GM18868 (cell line): ENCODE data around the gene HLA-G.
"Not testable (repeated sequence)": the region's sequence is repeated elsewhere in the genome, so short reads cannot be mapped to it uniquely, and the experiment has no call there.

Experiments used
- ATAC-seq: cut with Tn5 transposase; IDR thresholded peaks from one replicate; pipeline ENCODE4 v1.9.1; 2021; ENCODE audit warnings: mild to moderate bottlenecking, moderate library complexity; ENCODE audit not compliant: unreplicated experiment

HLA-G gene

DNA sequence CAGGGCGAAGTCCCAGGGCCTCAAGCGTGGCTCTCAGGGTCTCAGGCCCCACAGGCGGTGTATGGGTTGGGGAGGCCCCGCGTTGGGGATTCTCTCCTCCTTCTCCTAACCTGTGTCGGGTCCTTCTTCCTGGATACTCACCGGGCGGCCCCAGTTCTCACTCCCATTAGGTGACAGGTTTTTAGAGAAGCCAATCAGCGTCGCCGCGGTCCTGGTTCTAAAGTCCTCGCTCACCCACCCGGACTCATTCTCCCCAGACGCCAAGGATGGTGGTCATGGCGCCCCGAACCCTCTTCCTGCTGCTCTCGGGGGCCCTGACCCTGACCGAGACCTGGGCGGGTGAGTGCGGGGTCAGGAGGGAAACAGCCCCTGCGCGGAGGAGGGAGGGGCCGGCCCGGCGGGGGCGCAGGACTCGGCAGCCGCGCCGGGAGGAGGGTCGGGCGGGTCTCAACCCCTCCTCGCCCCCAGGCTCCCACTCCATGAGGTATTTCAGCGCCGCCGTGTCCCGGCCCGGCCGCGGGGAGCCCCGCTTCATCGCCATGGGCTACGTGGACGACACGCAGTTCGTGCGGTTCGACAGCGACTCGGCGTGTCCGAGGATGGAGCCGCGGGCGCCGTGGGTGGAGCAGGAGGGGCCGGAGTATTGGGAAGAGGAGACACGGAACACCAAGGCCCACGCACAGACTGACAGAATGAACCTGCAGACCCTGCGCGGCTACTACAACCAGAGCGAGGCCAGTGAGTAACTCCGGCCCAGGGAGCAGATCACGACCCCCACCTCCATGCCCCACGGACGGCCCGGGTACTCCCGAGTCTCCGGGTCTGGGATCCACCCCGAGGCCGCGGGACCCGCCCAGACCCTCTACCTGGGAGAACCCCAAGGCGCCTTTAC, at the start of gene HLA-G:
HLA-G (plus strand) TSS at position 247 of the 892 bp plus-strand sequence; CDS start at position 267, 20 bp downstream.
- ATAC-seq: no peak

DNA sequence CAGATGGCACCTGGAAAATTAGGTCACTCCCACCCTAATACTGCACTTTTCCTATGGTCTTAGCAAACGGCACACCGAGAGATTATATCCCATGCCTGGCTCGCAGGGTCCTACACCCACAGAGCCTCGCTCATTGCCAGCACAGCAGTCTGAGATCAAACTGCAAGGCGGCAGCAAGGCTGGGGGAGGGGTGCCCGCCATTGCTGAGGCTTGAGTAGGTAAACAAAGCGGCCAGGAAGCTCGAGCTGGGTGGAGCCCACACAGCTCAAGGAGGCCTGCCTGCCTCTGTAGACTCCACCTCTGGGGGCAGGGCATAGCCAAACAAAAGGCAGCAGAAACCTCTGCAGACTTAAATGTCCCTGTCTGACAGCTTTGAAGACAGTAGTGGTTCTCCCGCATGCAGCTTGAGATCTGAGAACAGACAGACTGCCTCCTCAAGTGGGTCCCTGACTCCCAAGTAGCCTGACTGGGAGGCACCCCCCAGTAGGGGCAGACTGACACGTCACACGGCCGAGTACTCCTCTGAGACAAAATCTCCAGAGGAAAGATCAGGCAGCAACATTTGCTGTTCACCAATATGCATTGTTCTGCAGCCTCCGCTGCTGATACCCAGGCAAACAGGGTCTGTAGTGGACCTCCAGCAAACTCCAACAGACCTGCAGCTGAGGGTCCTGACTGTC, 47.5 kb upstream of the HLA-G start:
- ATAC-seq: not testable (repeated sequence)

DNA sequence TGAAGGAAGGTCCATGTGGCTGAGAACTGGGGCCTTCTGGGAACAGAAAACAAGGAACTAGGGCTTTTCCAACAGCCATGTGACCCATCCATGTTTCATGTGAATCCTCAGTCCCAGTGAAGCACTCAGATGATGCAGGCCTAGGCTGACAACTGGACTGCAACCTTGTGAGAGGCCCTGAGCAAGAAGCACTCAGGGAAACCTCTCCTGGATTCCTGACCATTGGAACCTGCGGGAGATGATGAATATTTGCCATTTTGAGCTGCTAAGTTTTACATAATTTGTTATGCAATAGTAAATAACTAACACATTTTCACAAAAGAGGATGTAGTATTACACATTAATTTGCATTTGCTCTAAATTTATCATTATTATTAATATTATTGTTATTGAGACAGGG, 38.4 kb upstream of the HLA-G start:
- ATAC-seq: no peak

DNA sequence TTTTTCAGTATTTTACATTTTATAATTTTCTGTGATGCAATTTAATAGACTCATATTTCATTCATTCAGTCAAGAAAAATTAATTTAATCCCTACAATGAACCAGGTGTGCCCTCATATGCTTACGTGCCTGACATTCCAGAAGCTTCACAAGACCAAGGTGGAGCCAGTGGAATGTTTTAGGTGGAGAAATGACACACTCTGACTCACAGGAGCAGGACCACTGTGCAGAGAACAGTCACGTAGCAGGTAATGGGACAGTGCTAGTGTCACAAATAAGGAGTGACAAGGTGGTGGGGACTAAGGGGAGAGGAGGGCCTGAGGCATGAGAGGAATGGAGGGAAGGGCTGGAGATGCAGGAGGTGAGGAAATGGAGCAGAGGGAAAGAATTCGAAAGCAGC, 37.0 kb upstream of the HLA-G start:
- ATAC-seq: no peak

DNA sequence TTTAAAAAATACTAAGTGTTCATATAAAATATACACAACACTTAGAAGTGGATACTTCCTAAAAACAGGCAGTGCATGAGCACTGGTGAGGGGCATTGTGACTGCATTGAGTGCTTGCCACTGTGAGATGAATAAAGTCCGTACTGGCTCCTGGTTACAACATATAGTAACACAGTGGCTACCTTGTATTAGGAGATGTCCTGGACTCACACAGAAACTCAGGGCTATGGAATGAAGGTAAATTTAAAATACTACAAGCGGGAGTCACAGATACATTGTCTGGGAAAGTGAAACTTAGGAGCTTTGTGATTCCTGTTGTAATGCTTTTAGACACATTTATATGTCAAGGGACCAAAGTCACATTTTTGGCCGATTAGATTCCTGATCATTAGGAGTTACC, 36.5 kb upstream of the HLA-G start:
- ATAC-seq: no peak

DNA sequence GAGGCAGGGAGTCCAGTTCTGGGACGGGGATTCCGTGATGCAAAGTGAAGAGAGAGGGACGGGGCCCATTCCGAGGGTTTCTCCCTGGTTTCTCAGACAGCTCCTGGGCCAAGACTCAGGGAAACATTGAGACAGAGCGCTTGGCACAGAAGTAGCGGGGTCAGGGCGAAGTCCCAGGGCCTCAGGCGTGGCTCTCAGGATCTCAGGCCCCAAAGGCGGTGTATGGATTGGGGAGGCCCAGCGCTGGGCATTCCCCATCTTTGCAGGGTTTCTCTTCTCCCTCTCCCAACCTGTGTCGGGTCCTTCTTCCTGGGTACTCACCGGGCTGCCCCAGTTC, 35.9 kb upstream of the HLA-G start:
- no peak for ATAC-seq

DNA sequence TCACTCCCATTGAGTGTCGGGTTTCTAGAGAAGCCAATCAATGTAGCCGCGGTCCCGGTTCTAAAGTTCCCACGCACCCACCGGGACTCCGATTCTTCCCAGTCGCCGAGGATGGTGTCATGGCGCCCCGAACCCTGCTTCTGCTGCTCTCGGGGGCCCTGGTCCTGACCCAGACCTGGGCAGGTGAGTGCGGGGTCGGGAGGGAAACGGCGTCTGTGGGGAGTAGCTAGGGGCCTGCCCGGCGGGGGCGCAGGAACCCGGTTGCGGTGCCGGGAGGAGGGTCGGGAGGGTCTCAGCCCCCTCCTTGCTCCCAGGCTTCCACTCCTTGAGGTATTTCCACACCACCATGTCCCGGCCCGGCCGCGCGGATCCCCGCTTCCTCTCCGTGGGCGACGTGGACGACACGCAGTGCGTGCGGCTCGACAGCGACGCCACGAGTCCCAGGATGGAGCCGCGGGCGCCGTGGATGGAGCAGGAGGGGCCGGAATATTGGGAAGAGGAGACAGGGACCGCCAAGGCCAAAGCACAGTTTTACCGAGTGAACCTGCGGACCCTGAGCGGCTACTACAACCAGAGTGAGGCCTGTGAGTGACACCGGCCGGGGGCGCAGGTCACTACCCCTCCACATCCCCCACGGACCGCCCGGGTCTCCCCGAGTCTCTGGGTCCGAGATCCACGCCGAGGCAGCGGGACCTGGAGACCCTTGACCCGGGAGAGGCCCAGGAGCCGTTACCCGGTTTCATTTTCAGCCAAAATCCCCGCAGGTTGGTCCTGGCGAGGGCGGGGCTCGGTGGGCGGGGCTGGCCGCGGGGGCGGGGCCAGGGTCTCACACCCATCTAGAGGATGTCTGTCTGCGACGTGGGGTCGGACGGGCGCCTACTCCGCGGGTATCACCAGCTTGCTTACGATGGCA, 35.2 kb upstream of the HLA-G start:
- no peak for ATAC-seq

DNA sequence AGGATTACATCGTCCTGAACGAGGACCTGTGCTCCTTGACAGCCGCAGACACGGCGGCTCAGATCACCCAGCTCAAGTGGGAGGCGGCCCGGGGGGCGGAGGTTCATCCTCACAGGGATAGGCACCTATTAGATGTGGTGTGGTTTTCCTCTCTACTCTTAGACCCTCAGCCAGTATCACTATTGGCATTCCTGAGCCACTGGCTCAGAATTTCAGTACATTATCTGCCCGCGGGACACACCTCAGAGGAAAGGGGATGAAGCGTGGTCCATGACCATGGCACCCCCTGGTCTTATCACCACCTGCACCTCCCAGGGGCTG, 34.6 kb upstream of the HLA-G start:
- ATAC-seq: no peak

DNA sequence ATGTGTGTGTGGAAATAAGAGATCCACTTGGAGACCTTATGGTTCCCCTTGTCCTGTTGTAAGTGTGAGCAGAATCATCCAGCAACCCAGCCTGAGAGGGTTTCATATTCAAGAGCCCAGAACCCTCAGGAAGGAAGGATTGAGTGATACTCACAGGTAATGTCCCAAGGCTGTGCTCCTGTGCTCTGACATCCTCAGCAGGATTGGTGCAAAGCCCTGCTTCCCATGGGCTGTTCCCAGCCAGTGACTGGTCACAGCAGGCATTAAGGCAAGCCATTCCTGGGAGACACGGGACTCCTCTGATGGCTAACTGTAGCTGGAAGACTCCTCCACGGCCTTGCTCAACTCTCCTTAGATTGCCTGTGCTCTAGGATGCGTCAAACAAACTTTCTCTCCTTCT, 33.8 kb upstream of the HLA-G start:
- ATAC-seq: no peak

DNA sequence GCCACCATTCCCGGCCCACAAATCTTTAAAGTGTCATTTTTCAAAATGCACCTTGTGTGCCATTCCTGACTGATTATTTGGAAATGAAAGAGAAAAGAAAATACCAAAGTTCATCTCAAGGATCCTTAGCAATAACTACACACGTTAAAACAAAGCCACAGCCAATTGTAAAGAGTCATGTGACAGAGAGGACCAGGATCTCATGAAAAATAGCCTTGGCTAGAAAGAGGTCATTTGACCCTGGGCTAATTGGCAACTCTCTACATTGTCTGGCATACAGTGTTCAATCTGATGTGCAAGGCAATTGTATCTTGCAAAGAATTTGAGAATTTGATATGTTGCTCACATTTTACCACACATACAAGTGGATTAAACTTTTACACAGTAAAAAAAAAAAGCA, 31.6 kb upstream of the HLA-G start:
- ATAC-seq: no peak

DNA sequence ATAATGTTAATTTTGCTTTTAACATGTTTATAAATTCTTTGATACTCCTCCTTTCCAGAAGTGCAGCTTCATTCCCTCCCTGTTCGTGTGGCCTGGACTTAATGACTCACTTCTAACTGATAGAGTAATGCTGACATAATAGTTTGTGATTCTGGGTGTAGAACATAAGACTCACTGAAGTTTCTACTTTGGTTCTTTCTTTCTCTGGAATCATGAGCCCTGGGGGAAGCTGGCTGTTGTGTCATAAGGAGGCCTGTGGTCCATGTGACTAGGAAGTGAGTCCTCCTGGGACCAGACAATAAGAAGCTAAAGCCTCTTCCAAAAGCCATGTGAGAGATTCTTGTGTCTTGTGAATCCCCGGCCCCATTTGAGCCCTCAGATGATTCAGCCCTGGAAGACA, 30.5 kb upstream of the HLA-G start:
- no peak for ATAC-seq

DNA sequence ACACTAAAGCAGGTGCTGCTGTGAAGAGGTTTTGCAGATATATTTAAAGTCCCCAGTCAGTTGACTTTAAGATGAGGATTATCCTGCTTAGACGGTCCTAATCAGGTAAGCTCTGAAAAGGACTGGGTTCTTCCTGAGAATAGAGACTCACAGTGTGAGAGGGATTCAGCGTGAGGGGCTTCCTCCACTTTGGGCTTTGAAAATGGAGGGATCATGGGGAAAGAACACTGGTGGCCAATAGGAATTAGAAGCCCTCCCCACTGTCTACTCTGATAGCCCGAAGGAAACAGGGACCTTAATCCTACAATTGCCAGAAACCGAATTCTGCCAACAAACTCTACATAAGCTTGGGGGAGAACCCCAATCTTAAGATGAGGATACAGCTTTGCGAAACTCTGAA, 29.7 kb upstream of the HLA-G start:
- ATAC-seq: no peak

DNA sequence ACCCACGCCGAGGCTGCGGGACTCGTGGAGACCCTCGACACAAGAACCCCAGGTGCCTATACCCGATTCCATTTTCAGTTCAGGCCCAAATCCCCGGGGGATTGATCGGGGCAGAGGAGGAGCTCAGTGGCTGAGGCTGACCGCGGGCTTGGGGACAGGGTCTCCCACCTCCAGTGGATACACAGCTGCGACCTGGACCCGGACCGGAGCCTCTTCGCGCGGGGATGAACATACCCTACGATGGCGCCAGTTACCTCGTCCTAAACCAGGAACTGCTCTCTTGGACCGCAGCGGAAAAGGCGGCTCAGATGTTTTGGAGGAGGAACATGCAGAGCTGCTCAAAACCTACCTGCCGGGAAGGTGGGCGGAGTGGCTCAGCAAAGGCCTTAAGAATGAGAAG, 27.4 kb upstream of the HLA-G start:
- ATAC-seq: no peak

DNA sequence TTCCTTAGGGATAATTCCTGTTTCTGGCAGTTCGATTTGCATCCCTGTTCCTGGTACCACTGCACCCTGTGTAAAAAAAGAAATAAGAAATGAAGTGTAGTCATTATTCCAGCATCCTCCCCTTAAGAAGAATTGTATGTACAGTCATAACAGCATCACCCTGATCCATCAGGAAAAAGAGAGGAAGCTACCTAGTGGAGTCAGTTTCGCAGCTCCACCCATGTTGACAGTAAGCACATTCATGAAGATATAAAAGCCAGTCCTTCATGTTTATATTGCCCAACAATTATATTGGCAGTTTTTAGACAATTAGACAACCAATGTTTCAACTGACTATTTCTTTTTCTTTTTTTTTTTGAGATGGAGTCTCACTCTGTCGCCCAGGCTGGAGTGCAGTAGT, 21.2 kb upstream of the HLA-G start:
- ATAC-seq: no peak

DNA sequence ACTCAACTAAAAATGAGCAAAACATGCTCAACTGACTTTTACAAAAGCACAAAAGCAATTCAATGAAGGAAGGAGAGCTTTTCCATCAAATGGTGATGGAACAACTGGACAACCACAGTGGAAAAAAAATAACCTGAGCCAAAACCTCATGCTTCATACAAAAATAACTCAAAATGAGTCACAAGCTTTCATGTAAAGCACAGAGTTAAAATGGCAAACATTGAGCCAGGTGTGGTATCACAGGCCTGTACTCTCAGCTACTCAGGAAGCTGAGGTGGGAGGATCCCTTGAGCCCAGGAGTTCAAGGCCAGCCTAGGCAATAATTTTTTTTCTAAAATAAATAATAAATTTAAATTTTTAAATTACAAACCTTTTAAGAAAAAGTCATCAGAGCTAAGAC, 18.4 kb upstream of the HLA-G start:
- no peak for ATAC-seq

DNA sequence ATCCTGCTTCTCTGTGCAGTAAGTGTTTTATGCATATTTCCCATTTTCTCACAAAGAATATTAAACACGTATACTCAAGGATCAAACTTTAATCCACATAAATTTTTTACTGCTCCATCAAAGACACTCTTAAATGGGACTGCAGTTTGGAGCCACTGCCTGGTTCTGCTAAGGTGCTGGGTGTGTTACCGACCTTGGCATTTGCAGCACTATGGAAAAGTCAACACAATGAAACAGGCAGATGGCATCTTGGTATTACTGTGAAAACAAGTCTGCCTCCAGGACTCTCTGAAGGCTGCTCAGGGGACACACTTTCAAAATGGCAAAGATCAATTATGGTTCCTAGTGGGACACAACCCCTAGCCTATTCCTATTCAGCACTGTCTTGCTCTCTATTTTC, 17.3 kb upstream of the HLA-G start:
- ATAC-seq: no peak

DNA sequence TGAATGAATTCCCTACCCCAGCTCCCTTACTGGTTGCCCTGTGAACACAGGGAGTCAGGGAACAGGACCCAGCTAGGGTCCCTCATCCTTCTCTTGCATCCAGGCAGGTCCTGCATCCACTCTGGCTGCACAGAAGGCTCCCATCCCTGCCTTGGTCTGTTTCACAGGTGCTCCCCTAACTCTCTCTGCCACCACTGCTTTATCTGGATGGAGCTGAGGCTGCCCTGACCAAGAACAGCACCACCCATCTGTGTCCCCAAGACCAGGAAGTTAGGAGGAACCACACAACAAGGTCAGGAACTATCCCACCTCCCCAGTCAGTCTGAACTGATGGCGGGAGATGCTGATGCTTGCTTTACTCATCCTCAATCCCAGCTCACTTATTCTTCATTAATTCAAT, 16.2 kb upstream of the HLA-G start:
- ATAC-seq: no peak

DNA sequence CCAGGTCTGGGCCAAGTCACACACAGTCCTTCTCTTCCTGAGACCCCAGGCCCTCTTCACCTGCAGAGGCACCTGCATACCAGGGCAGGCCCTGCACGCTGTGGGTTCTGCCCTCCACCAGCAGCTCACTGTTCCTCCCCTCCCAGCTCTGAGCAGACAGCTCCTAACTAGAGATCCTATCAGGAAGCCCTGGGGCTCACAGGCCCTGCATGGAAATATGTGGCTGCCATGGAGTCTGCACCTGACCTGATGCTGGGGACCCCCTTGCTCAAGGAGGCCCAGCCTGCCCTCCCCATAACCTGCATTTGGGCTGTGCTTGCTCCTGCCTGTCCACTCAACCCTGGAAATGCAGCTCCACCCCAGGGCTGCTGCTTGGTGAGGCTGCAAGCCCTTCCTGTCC, 14.6 kb upstream of the HLA-G start:
- no peak for ATAC-seq

DNA sequence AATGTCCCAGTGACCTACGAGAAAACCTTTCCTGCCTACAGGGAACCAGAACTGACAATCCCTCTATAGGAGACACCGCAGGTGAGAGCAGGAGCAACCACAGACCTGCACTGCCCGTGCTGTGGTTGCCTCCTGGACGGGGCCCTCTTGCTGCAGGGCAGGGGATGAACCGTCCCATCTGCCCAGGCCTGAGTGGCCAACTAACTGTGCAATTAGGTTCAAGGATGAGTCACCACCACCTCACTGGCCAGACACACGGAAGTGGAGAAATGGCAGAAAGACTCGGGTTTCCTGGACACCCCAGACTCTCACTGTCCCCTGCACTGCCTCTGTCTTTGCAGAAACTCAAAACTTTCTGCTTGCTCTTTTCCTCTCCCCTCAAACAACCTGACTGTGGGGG, 13.8 kb upstream of the HLA-G start:
- no peak for ATAC-seq

DNA sequence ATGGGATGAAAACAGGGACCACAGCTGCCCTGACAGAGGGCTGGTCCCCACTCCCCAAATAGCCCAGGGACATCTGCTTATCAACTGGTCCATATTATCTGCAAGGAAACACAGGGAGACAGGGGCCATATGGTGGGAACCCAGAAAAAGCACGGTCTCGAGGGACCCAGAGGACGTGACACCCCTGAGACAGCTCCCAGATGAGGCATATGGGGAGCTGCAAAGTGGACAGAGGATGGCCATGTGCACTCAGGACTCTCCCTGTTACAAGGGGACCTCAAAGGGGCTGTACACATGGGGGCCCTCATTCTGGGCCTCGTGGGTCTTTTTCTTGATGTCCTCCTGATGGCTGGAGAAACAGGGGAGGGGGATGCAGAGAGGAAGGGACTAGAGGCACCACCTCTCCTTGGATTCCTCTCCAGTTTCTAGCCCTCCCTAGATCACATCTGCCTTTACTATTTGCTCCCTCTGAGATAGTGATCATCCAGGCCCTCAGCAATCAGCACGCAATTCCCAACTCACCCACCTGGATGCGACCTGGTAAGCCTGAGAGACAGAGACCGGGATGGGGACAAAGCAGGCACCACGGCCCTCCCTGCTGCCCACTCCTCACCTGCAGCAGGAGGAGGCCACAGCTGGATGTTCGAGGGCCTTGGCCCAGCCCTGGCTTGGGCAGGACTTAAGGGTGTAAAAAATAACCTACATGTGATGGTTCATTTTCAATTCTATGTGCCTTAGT, 13.1 kb upstream of the HLA-G start:
- no peak for ATAC-seq

DNA sequence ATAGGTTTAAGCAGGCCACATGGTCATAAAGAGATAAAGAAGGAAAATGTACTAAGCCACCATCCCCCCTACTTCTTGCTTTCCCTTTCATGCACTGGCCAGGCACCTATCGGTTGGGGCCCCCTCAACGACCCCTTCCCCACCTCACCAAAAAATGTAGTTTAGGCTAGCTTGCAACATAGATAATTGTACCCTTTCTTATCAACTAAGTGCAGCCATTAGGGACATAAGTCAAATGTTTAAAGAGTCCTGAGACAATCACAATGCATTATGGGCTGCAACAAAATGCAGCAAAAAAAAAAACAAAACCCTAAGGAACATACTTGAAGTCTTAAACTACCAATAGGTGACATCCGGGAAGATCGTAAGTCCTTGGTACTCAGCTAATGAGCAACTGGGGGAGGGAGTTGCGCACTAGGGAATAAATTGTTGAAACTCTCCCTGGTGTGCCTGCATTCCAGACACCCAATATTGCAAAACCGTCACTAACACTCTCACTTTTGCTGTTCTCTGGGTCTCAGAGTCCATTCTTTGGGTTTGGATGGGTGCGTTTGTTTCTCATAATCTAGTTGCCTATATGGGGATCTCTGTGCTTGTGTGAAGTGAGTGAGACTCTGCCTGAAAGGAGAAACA, 12.4 kb upstream of the HLA-G start:
- no peak for ATAC-seq
